Activated CD4-positive, alpha-beta memory T cell treated with anti-CD3 and anti-CD28 coated beads, Interleukin-2, amount 10 ng/mL, durations not matched to agents 7 days and 5 days (primary cell): ENCODE measurements around the gene CMSS1. TPM values are rescaled to one million over a fixed set of nuclear protein-coding genes. Genes with fewer than 3 reads are reported as not detected.

Source experiments
- total RNA-seq, 2 experiments: library from RNA; stranded (reverse); gene quantifications; one replicate each; pipeline ENCODE4 v1.2.3, GENCODE V29; 2021

CMSS1 gene
- total RNA-seq, 2 experiments from 2014 or later: 28.0 to 31.0 TPM

Other genes with a start within 250 kb of the CMSS1 start
- gene COL8A1, start 179.3 kb upstream of the CMSS1 start, total RNA-seq: under 1 TPM; 0.10 to 0.13 TPM